ENCODE data around the gene LDHD. TPM values are rescaled to one million over a fixed set of nuclear protein-coding genes. Genes with fewer than 3 reads are reported as not detected.
A peak's percentile ranks its signal among the peaks of the same experiment; 100 is the strongest.

The LDHD gene
- total and polyA plus RNA-seq, 12 donors = 2.4 to 46.0 (median 19.6) TPM

GRCh38 chr16:75089486-75090202 lies 26.9 kb downstream of the LDHD start:
- TF ChIP-seq CTCF (IDR thresholded peaks at IDR 0.05) (no peak), POLR2A (IDR thresholded peaks at IDR 0.05) (no peak)
- Histone ChIP-seq H3K4me3 (no peak overlapping the region), H3K36me3 (replicated peaks in 1 of 2) (no peaks in the 10 kb centered on the region), H3K27me3 (no peaks in the 10 kb centered on the region), H3K4me1 (replicated peaks in 1 of 2) (peaks cover 4 to 27% of the 10 kb centered on the region in 2 donors), H3K27ac (no peak overlapping the region), H3K9me3 (replicated peaks in 1 of 3) (no peaks in the 10 kb centered on the region)
- intact Hi-C loops (cut with DNase I) = no loop called here
- WGBS, 4 donors = 76 to 97% (median 80%) methylated on average over 6 of the region's 6 CpGs
- no peak for DNase-seq

DNA sequence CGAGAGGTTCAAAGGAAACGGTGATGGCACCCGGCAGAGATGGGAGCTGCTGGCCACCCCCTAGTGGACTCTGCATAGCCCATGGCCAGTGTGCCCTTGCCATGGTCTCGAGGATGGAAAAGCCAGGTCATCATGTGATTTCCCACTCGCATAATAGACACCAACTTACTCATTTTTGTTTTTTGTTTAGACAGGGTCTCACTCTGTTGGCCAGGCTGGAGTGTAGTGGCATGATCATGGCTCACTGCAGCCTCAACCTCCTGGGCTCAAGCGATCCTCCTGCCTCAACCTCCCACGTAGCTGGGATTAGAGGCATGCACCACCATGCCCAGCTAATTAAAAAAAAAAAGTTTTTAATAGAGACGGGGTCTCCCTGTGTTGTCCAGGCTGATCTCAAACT lies 27.6 kb downstream of the LDHD start:
- H3K9me3 ChIP-seq (replicated peaks in 1 of 3) = no peaks in the 10 kb centered on the region
- DNase-seq = no peak
- H3K36me3 ChIP-seq (replicated peaks in 1 of 2) = no peaks in the 10 kb centered on the region
- H3K4me3 ChIP-seq = no peak overlapping the region
- intact Hi-C loops (cut with DNase I) = no loop called here
- peaks cover 4 to 27% of the 10 kb centered on the region in 2 donors for H3K4me1 ChIP-seq (replicated peaks in 1 of 2)
- no peak for TF ChIP-seq CTCF (IDR thresholded peaks at IDR 0.05)
- TF ChIP-seq POLR2A (IDR thresholded peaks at IDR 0.05) = no peak
- no peaks in the 10 kb centered on the region for H3K27me3 ChIP-seq
- WGBS, 4 donors = 83 to 95% (median 84%) methylated on average over 8 of the region's 8 CpGs
- H3K27ac ChIP-seq = no peak overlapping the region

GRCh38 chr16:75088216-75088615 lies 28.4 kb downstream of the LDHD start:
- peak overlapping the region in 1 of 5 donors; percentile 35 for H3K27ac ChIP-seq
- no peaks in the 10 kb centered on the region for H3K9me3 ChIP-seq (replicated peaks in 1 of 3)
- peak in 1 of 7 donors; percentile 40 for DNase-seq
- WGBS, 4 donors = 36 to 44% (median 40%) methylated on average over 3 of the region's 3 CpGs
- H3K27me3 ChIP-seq = no peaks in the 10 kb centered on the region
- no peaks in the 10 kb centered on the region for H3K36me3 ChIP-seq (replicated peaks in 1 of 2)
- H3K4me1 ChIP-seq (replicated peaks in 1 of 2) = peaks cover 4 to 27% of the 10 kb centered on the region in 2 donors
- intact Hi-C loops (cut with DNase I) = no loop called here
- no peak overlapping the region for H3K4me3 ChIP-seq
- no peak for TF ChIP-seq CTCF (IDR thresholded peaks at IDR 0.05)
- no peak for TF ChIP-seq POLR2A (IDR thresholded peaks at IDR 0.05)

DNA sequence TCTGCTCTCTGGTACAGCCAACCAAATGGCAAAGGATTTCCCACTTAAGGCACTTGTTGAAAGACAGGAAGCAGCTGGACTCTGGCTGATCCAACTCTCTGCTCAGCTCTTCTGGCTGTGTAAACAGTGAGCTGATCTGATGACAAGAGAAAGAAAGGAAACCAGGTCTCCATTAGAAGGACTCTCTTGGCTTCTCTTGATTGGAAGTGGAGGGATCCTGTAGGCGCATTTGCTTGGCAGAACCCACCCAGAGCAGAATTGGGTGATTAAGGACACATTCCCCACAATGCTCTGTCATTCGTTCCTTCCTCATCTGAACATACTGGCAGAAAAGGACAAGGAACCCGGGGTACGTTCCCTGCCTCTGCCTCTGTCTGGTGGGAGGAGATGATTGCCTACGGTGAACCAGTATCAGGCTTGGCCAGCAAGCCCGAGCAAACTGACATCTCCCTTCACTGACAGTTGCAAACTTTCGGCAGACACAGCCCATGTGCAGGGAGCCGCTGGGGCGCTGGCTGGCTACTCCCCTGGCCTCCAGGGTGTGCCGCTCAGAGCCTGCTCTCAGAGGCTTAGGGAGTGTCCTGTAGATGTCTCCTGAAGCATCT lies 29.1 kb downstream of the LDHD start:
- no peaks in the 10 kb centered on the region for H3K27me3 ChIP-seq
- no peaks in the 10 kb centered on the region for H3K9me3 ChIP-seq (replicated peaks in 1 of 3)
- DNase-seq = peak in 1 of 7 donors; percentile 64
- no peak overlapping the region for H3K4me3 ChIP-seq
- 61 to 74% (median 65%) methylated on average over 9 to 10 of the region's 10 CpGs for WGBS, 4 donors
- peaks cover 4 to 27% of the 10 kb centered on the region in 2 donors for H3K4me1 ChIP-seq (replicated peaks in 1 of 2)
- TF ChIP-seq CTCF (IDR thresholded peaks at IDR 0.05) (no peak), POLR2A (IDR thresholded peaks at IDR 0.05) (no peak)
- H3K27ac ChIP-seq = peak overlapping the region in 2 of 5 donors; percentile 12 to 35
- intact Hi-C loops (cut with DNase I) = no loop called here
- no peaks in the 10 kb centered on the region for H3K36me3 ChIP-seq (replicated peaks in 1 of 2)
